GM23248 (cell line): Measurements from ENCODE around the gene DYNAP. TPM values are rescaled to one million over a fixed set of nuclear protein-coding genes. Genes with fewer than 3 reads are reported as not detected.

Experiments
- DNase-seq: peaks from one replicate; pipeline ENCODE4 v3.0.0-alpha.2; 2015
- H2AFZ ChIP-seq: fragments of 200-600 bp; sonication (generic); 2 replicates; pipeline ENCODE4 v1.6.1; 2016; ENCODE audit warnings: antibody characterized with exemption
- H3F3A ChIP-seq: fragments of 200-600 bp; sonication (generic); 2 replicates; pipeline ENCODE4 v1.6.1; 2016; ENCODE audit warnings: mild to moderate bottlenecking, antibody characterized with exemption, mixed run types; ENCODE audit not compliant: insufficient read depth
- H3K27ac ChIP-seq: fragments of 200-600 bp; sonication (generic); 2 replicates; pipeline ENCODE4 v1.5.1; 2016; ENCODE audit warnings: mild to moderate bottlenecking
- H3K27me3 ChIP-seq: fragments of 200-600 bp; sonication (generic); replicated peaks from 2 replicates; pipeline ENCODE4 v1.6.1; 2016; ENCODE audit warnings: mild to moderate bottlenecking; ENCODE audit not compliant: insufficient read depth
- H3K36me3 ChIP-seq: fragments of 200-600 bp; sonication (generic); 2 replicates; pipeline ENCODE4 v1.6.1; 2016; ENCODE audit warnings: low read depth, mild to moderate bottlenecking
- H3K4me1 ChIP-seq: fragments of 200-600 bp; sonication (generic); 2 replicates; pipeline ENCODE4 v1.6.1; 2016; ENCODE audit warnings: mild to moderate bottlenecking; ENCODE audit not compliant: insufficient read depth
- H3K4me2 ChIP-seq: fragments of 200-600 bp; sonication (generic); one replicate; pipeline ENCODE4 v1.6.1; 2016; ENCODE audit warnings: mild to moderate bottlenecking; ENCODE audit not compliant: unreplicated experiment
- H3K4me3 ChIP-seq: fragments of 200-600 bp; sonication (generic); 2 replicates; pipeline ENCODE4 v1.5.1; 2016; ENCODE audit warnings: mild to moderate bottlenecking
- H3K79me2 ChIP-seq: fragments of 200-600 bp; sonication (generic); 2 replicates; pipeline ENCODE4 v1.6.1; 2016; ENCODE audit warnings: mild to moderate bottlenecking; ENCODE audit not compliant: insufficient read depth
- H3K9ac ChIP-seq: fragments of 200-600 bp; sonication (generic); 2 replicates; pipeline ENCODE4 v1.6.1; 2016; ENCODE audit warnings: mild to moderate bottlenecking
- H3K9me2 ChIP-seq: fragments of 200-600 bp; sonication (generic); 2 replicates; pipeline ENCODE4 v1.6.1; 2016; ENCODE audit warnings: mixed run types, mild to moderate bottlenecking, moderate library complexity; ENCODE audit not compliant: insufficient read depth
- H3K9me3 ChIP-seq: fragments of 200-600 bp; sonication (generic); one replicate; pipeline ENCODE4 v1.6.1; 2017; ENCODE audit warnings: low read depth
- H4K20me1 ChIP-seq: fragments of 200-600 bp; sonication (generic); 2 replicates; pipeline ENCODE4 v1.6.0; 2016; ENCODE audit not compliant: insufficient read depth
- EZH2 ChIP-seq: fragments of 200-600 bp; sonication (generic); IDR thresholded peaks from 2 replicates; pipeline ENCODE4 v1.6.1; 2018; ENCODE audit warnings: antibody characterized with exemption, mild to moderate bottlenecking; ENCODE audit not compliant: insufficient read depth, poor library complexity, severe bottlenecking
- EZH2phosphoT487 ChIP-seq: fragments of 200-600 bp; sonication (generic); IDR thresholded peaks from 2 replicates; pipeline ENCODE4 v1.6.1; 2018; ENCODE audit warnings: antibody characterized with exemption, moderate library complexity, mild to moderate bottlenecking, low read depth; ENCODE audit not compliant: insufficient read depth
- WGBS, 2 experiments: methylation state at CpG; one replicate each; pipeline ENCODE4 v1.1.6; 2015 to 2017; ENCODE audit warnings: low lambda C conversion rate in 2 of 2, low coverage in 1 of 2; ENCODE audit errors: missing lambda C conversion rate in 2 of 2; 5-methylcytosine and 5-hydroxymethylcytosine counted together
- in situ Hi-C: fragments of 300-500 bp; cut with MboI; formaldehyde crosslinking; loops from 2 replicates; pipeline ENCODE4 v1.15.0; 2020
- polyA plus RNA-seq: library from polyadenylated mRNA; unstranded; fragments of >200 nt; fragmentation: Nextera tagmentation; extraction: Ambion mirVana; gene quantifications from 2 replicates; pipeline ENCODE4 v1.2.1, GENCODE V29; 2016
- total RNA-seq: library from RNA; depleted of rRNA; stranded (reverse); fragments of >200 nt; shearing (Covaris generic); gene quantifications from 2 replicates; pipeline ENCODE4 v1.2.3, GENCODE V29; 2014

The DYNAP gene
- total and polyA plus RNA-seq, 2 experiments from 2014 or later = not detected

GRCh38 chr18:54616220-54616848, 25.3 kb downstream of the DYNAP start:
- Histone ChIP-seq H2AFZ (no peak overlapping the region), H3K4me1 (no peaks in the 10 kb centered on the region), H4K20me1 (no peaks in the 10 kb centered on the region), H3K36me3 (no peaks in the 10 kb centered on the region), H3K9me2 (no peaks in the 10 kb centered on the region), H3K9ac (no peak overlapping the region), H3K27ac (no peak overlapping the region), H3K4me2 (no peak overlapping the region), H3K9me3 (no peaks in the 10 kb centered on the region), H3K79me2 (no peaks in the 10 kb centered on the region), H3K4me3 (no peak overlapping the region), H3F3A (no peaks in the 10 kb centered on the region), H3K27me3 (no peaks in the 10 kb centered on the region)
- in situ Hi-C loops = no loop called here
- DNase-seq = no peak
- TF ChIP-seq EZH2phosphoT487 = no peak
- TF ChIP-seq EZH2 = no peak
- WGBS, 2 experiments = 17 to 26% methylated on average over 3 of the region's 3 CpGs

- Histone ChIP-seq H3K9me3 (no peaks in the 10 kb centered on the region), H3K9me2 (no peaks in the 10 kb centered on the region), H3K79me2 (no peaks in the 10 kb centered on the region), H2AFZ (no peak overlapping the region), H3K9ac (no peak overlapping the region), H3K36me3 (no peaks in the 10 kb centered on the region), H3K4me2 (no peak overlapping the region), H3K27me3 (no peaks in the 10 kb centered on the region), H3K4me3 (no peak overlapping the region), H3K27ac (no peak overlapping the region), H3F3A (no peaks in the 10 kb centered on the region), H3K4me1 (no peaks in the 10 kb centered on the region), H4K20me1 (no peaks in the 10 kb centered on the region)
- TF ChIP-seq EZH2phosphoT487 = no peak
- no peak for TF ChIP-seq EZH2
- in situ Hi-C loops = no loop called here
- no peak for DNase-seq
Measured at GRCh38 chr18:54622084-54622483, 31.0 kb downstream of the DYNAP start.

GRCh38 chr18:54626779-54627178, 35.7 kb downstream of the DYNAP start:
- Histone ChIP-seq H3K9me2 (no peaks in the 10 kb centered on the region), H4K20me1 (no peaks in the 10 kb centered on the region), H3K27ac (no peak overlapping the region), H3K4me1 (no peaks in the 10 kb centered on the region), H2AFZ (no peak overlapping the region), H3K4me2 (no peak overlapping the region), H3K27me3 (no peaks in the 10 kb centered on the region), H3K4me3 (no peak overlapping the region), H3K36me3 (no peaks in the 10 kb centered on the region), H3K79me2 (no peaks in the 10 kb centered on the region), H3K9ac (no peak overlapping the region), H3F3A (no peaks in the 10 kb centered on the region), H3K9me3 (no peaks in the 10 kb centered on the region)
- WGBS, 2 experiments = 4 to 13% methylated on average over 1 of the region's 1 CpG
- TF ChIP-seq EZH2 = no peak
- no peak for TF ChIP-seq EZH2phosphoT487
- no peak for DNase-seq
- in situ Hi-C loops = no loop called here

- H3K4me1 ChIP-seq = no peaks in the 10 kb centered on the region
- H3K9ac ChIP-seq = no peak overlapping the region
- no peaks in the 10 kb centered on the region for H3K9me2 ChIP-seq
- no peaks in the 10 kb centered on the region for H3F3A ChIP-seq
- no peaks in the 10 kb centered on the region for H3K36me3 ChIP-seq
- DNase-seq = no peak
- H2AFZ ChIP-seq = no peak overlapping the region
- TF ChIP-seq EZH2 (no peak), EZH2phosphoT487 (no peak)
- H3K4me3 ChIP-seq = no peak overlapping the region
- no peaks in the 10 kb centered on the region for H3K27me3 ChIP-seq
- no peak overlapping the region for H3K27ac ChIP-seq
- in situ Hi-C loops = no loop called here
- no peaks in the 10 kb centered on the region for H3K79me2 ChIP-seq
- no peak overlapping the region for H3K4me2 ChIP-seq
- no peaks in the 10 kb centered on the region for H3K9me3 ChIP-seq
- H4K20me1 ChIP-seq = no peaks in the 10 kb centered on the region
Measured at GRCh38 chr18:54630963-54631362, 39.9 kb downstream of the DYNAP start.

GRCh38 chr18:54636217-54636616, 45.2 kb downstream of the DYNAP start:
- DNase-seq = no peak
- Histone ChIP-seq H3K9me3 (no peaks in the 10 kb centered on the region), H3K36me3 (no peaks in the 10 kb centered on the region), H3K79me2 (no peaks in the 10 kb centered on the region), H3F3A (no peaks in the 10 kb centered on the region), H3K4me2 (no peak overlapping the region), H2AFZ (no peak overlapping the region), H3K9me2 (no peaks in the 10 kb centered on the region), H4K20me1 (no peaks in the 10 kb centered on the region), H3K4me3 (no peak overlapping the region), H3K27me3 (peaks cover 7% of the 10 kb centered on the region), H3K27ac (no peak overlapping the region), H3K9ac (no peak overlapping the region), H3K4me1 (no peaks in the 10 kb centered on the region)
- no peak for TF ChIP-seq EZH2
- no peak for TF ChIP-seq EZH2phosphoT487
- WGBS, 2 experiments = 24 to 27% methylated on average over 4 of the region's 4 CpGs
- in situ Hi-C loops = no loop called here
